IMR-90 (cell line): ENCODE data around the gene DYNLT2B.

Experiments
- BHLHE40 ChIP-seq: fragments of 150-350 bp; IDR thresholded peaks from 2 replicates; pipeline ENCODE4 v1.6.1; 2016; ENCODE audit warnings: mild to moderate bottlenecking, low read depth, low read length
- CTCF ChIP-seq: conservative IDR thresholded peaks from 2 replicates; pipeline ENCODE4 v1.5.1; 2012; ENCODE audit warnings: mild to moderate bottlenecking, low read depth, low read length, improper control_type of control experiment
- ELK1 ChIP-seq: fragments of 150-350 bp; IDR thresholded peaks from 2 replicates; pipeline ENCODE4 v1.6.1; 2016; ENCODE audit warnings: low read depth, mild to moderate bottlenecking, low read length, moderate library complexity, borderline replicate concordance
- MXI1 ChIP-seq: IDR thresholded peaks from 2 replicates; pipeline ENCODE4 v1.6.1; 2012; ENCODE audit warnings: low read depth, mild to moderate bottlenecking, low read length, moderate library complexity, borderline replicate concordance
- POLR2A ChIP-seq: IDR thresholded peaks from 2 replicates; pipeline ENCODE4 v1.6.1; 2012; ENCODE audit warnings: mild to moderate bottlenecking, low read depth, low read length
- RAD21 ChIP-seq: IDR thresholded peaks from 2 replicates; pipeline ENCODE4 v1.6.1; 2012; ENCODE audit warnings: low read length, improper control_type of control experiment
- RFX5 ChIP-seq: IDR thresholded peaks from 2 replicates; pipeline ENCODE4 v1.8.0; 2012; ENCODE audit warnings: low read depth, mild to moderate bottlenecking, low read length, moderate library complexity
- SMC3 ChIP-seq: fragments of 150-350 bp; IDR thresholded peaks from 2 replicates; pipeline ENCODE4 v1.6.1; 2016; ENCODE audit warnings: low read depth, mild to moderate bottlenecking, antibody characterized with exemption, low read length, moderate library complexity
- USF2 ChIP-seq: fragments of 150-350 bp; IDR thresholded peaks from 2 replicates; pipeline ENCODE4 v1.6.1; 2017; ENCODE audit warnings: mild to moderate bottlenecking, antibody characterized with exemption, low read length, low read depth

- peak; percentile 29; the same call in 1 of the 2 replicates for TF ChIP-seq CTCF
- no peak for TF ChIP-seq POLR2A
- TF ChIP-seq RFX5: no peak
- TF ChIP-seq MXI1: no peak
- TF ChIP-seq SMC3: peak; percentile 11; the same call in 1 of the 2 replicates
- peak; percentile 32; the same call in 1 of the 2 replicates for TF ChIP-seq RAD21
- TF ChIP-seq USF2: peak; percentile 22; the same call in 1 of the 2 replicates
- TF ChIP-seq ELK1: no peak
- TF ChIP-seq BHLHE40: peak; percentile 65
Observed at GRCh38 chr3:196323691-196324090, 5.7 kb upstream of the DYNLT2B start.
